Measurements from ENCODE around the gene KMT2B.

DNA sequence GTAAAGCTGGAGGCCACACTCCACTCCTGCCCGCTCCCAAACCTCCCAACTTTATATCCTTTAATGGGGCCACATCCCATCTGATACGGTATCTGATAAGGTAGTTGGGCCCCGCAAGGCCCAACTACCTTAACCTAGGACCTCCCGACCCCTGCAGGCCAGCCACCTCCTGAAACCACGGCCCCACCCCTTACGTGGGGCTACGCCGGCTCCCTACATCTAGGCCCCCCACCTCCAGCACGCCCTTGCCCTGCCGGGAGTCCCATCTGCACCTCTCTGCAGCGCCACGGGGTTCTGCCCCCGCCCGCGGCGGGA, 22.3 kb downstream of the KMT2B start:
- TF ChIP-seq TAF1 (IDR thresholded peaks at IDR 0.05; ENCODE audit: low read depth, low read length), result no peak
- TF ChIP-seq EP300 (IDR thresholded peaks at IDR 0.05; ENCODE audit: borderline replicate concordance in 1 of 2, low read depth in 2 of 2, low read length in 2 of 2), result no peak
- no peak for TF ChIP-seq MAFK (IDR thresholded peaks at IDR 0.05; ENCODE audit: low read depth, low read length)
- TF ChIP-seq POLR2A (IDR thresholded peaks at IDR 0.05; ENCODE audit: control extremely low read depth in 1 of 2, low read depth in 2 of 2, low read length in 2 of 2), result peak in 1 of 2 experiments; percentile 19; a peak in 1 of 3 replicates
- no peak for TF ChIP-seq SP2 (IDR thresholded peaks at IDR 0.05; ENCODE audit: low read length)
- TF ChIP-seq EZH2 (IDR thresholded peaks at IDR 0.05; ENCODE audit: low read depth, low read length, severe bottlenecking), result no peak
- TF ChIP-seq, protein P1, sequence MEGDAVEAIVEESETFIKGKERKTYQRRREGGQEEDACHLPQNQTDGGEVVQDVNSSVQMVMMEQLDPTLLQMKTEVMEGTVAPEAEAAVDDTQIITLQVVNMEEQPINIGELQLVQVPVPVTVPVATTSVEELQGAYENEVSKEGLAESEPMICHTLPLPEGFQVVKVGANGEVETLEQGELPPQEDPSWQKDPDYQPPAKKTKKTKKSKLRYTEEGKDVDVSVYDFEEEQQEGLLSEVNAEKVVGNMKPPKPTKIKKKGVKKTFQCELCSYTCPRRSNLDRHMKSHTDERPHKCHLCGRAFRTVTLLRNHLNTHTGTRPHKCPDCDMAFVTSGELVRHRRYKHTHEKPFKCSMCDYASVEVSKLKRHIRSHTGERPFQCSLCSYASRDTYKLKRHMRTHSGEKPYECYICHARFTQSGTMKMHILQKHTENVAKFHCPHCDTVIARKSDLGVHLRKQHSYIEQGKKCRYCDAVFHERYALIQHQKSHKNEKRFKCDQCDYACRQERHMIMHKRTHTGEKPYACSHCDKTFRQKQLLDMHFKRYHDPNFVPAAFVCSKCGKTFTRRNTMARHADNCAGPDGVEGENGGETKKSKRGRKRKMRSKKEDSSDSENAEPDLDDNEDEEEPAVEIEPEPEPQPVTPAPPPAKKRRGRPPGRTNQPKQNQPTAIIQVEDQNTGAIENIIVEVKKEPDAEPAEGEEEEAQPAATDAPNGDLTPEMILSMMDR (IDR thresholded peaks at IDR 0.05; ENCODE audit: control extremely low read depth in 1 of 3, insufficient read depth in 1 of 3, low read depth in 1 of 3, low read length in 3 of 3), result no peak
- no peak; the same call in 1 of the 2 replicates for TF ChIP-seq PHF8 (conservative IDR thresholded peaks at IDR 0.05; ENCODE audit: low read depth, low read length)
- no peak for TF ChIP-seq SP1 (IDR thresholded peaks at IDR 0.05; ENCODE audit: low read depth, low read length)
- no peak for TF ChIP-seq YY1 (IDR thresholded peaks at IDR 0.05; ENCODE audit: low read depth, low read length)
- TF ChIP-seq ZNF274 (IDR thresholded peaks at IDR 0.05; ENCODE audit: borderline replicate concordance, extremely low read depth, low read length), result no peak
- no peak for TF ChIP-seq CHD2 (IDR thresholded peaks at IDR 0.05; ENCODE audit: low read length)
- TF ChIP-seq SIN3A (conservative IDR thresholded peaks at IDR 0.05 in 1 of 2, IDR thresholded peaks at IDR 0.05 in 1 of 2; ENCODE audit: low read depth in 1 of 2, low read length in 2 of 2), result no peak
- no peak for TF ChIP-seq RFX5 (IDR thresholded peaks at IDR 0.05; ENCODE audit: borderline replicate concordance, low read depth, low read length)

Data from H1 (cell line).